WTC11 (cell line): ENCODE measurements around the gene DLG5. TPM values are rescaled to one million over a fixed set of nuclear protein-coding genes. Genes with fewer than 3 reads are reported as not detected.

ENCODE experiments used
- ATAC-seq: fragments of 200-7000 bp; cut with Tn5 transposase; 2 replicates; pipeline ENCODE4 v1.10.0; 2021; ENCODE audit warnings: mild to moderate bottlenecking, moderate library complexity
- CTCF ChIA-PET: fragments of 300-600 bp; sonication (Branson Sonifier 250); formaldehyde crosslinking; loops from one replicate; lab custom pipeline; 2021; ENCODE audit warnings: antibody characterized with exemption; lab: Charles Lee
- POLR2A ChIA-PET: fragments of 350-600 bp; sonication (Branson Sonifier 250); formaldehyde crosslinking; loops from one replicate; lab custom pipeline; 2021; ENCODE audit warnings: antibody characterized with exemption; lab: Charles Lee
- DNase-seq: peaks from one replicate; pipeline ENCODE4 v3.0.0; 2021; ENCODE audit warnings: low spot score
- H3K27ac Mint-ChIP-seq: 2 replicates; pipeline ENCODE4 v1.8.0; 2021; ENCODE audit warnings: mixed read lengths
- H3K27me3 Mint-ChIP-seq: 2 replicates; pipeline ENCODE4 v1.8.0; 2021; ENCODE audit warnings: low read depth, mild to moderate bottlenecking, moderate library complexity, mixed read lengths
- H3K36me3 Mint-ChIP-seq: 2 replicates; pipeline ENCODE4 v1.8.0; 2021; ENCODE audit warnings: mixed read lengths
- H3K4me1 Mint-ChIP-seq: 2 replicates; pipeline ENCODE4 v1.8.0; 2022; ENCODE audit warnings: mixed read lengths
- H3K4me3 Mint-ChIP-seq: 2 replicates; pipeline ENCODE4 v1.8.0; 2021; ENCODE audit warnings: mild to moderate bottlenecking, moderate library complexity, mixed read lengths
- H3K9me3 Mint-ChIP-seq: 2 replicates; pipeline ENCODE4 v1.8.0; 2021; ENCODE audit warnings: mixed read lengths
- CREM ChIP-seq: sonication (generic); formaldehyde crosslinking; IDR thresholded peaks from 2 replicates; pipeline ENCODE4 v1.8.1; 2022; ENCODE audit warnings: mild to moderate bottlenecking, missing genetic modification reagents, moderate library complexity
- ERG ChIP-seq: fragments of 250-450 bp; sonication (Bioruptor Pico); IDR thresholded peaks from 2 replicates; pipeline ENCODE4 v1.8.0; 2021; ENCODE audit warnings: mild to moderate bottlenecking
- ESRRA ChIP-seq: sonication (generic); formaldehyde crosslinking; IDR thresholded peaks from 2 replicates; pipeline ENCODE4 v1.8.1; 2022; ENCODE audit warnings: mild to moderate bottlenecking, missing genetic modification reagents, borderline replicate concordance
- ETV6 ChIP-seq: sonication (generic); formaldehyde crosslinking; IDR thresholded peaks from 2 replicates; pipeline ENCODE4 v1.8.1; 2022; ENCODE audit warnings: mild to moderate bottlenecking, missing genetic modification reagents
- FOXJ3 ChIP-seq: sonication (generic); formaldehyde crosslinking; IDR thresholded peaks from 2 replicates; pipeline ENCODE4 v1.9.0; 2021; ENCODE audit warnings: missing genetic modification reagents, mild to moderate bottlenecking, borderline replicate concordance
- FOXP1 ChIP-seq: sonication (generic); formaldehyde crosslinking; IDR thresholded peaks from 2 replicates; pipeline ENCODE4 v1.8.0; 2022; ENCODE audit warnings: missing genetic modification reagents, mild to moderate bottlenecking, moderate library complexity, borderline replicate concordance
- GABPB1 ChIP-seq: sonication (generic); formaldehyde crosslinking; IDR thresholded peaks from 2 replicates; pipeline ENCODE4 v1.8.1; 2023; ENCODE audit warnings: mild to moderate bottlenecking, missing genetic modification reagents
- GTF2I ChIP-seq: fragments of 250-450 bp; sonication (Bioruptor Pico); conservative IDR thresholded peaks from 2 replicates; pipeline ENCODE4 v1.4.0; 2021; ENCODE audit warnings: mild to moderate bottlenecking
- HMGXB4 ChIP-seq: sonication (generic); formaldehyde crosslinking; IDR thresholded peaks from 2 replicates; pipeline ENCODE4 v1.8.1; 2023; ENCODE audit warnings: mild to moderate bottlenecking, moderate library complexity, missing genetic modification reagents
- KAT7 ChIP-seq: sonication (generic); formaldehyde crosslinking; IDR thresholded peaks from 2 replicates; pipeline ENCODE4 v1.8.1; 2023; ENCODE audit warnings: missing genetic modification reagents, mild to moderate bottlenecking, borderline replicate concordance
- NR2C2 ChIP-seq: sonication (generic); formaldehyde crosslinking; IDR thresholded peaks from 2 replicates; pipeline ENCODE4 v1.8.0; 2022; ENCODE audit warnings: mild to moderate bottlenecking, missing genetic modification reagents
- PREB ChIP-seq: sonication (generic); formaldehyde crosslinking; IDR thresholded peaks from 2 replicates; pipeline ENCODE4 v1.8.1; 2022; ENCODE audit warnings: mild to moderate bottlenecking, missing genetic modification reagents, moderate library complexity, borderline replicate concordance
- RELA ChIP-seq: sonication (generic); formaldehyde crosslinking; IDR thresholded peaks from 2 replicates; pipeline ENCODE4 v1.8.1; 2022; ENCODE audit warnings: missing genetic modification reagents, mild to moderate bottlenecking, borderline replicate concordance
- RORB ChIP-seq: fragments of 250-450 bp; sonication (Bioruptor Pico); IDR thresholded peaks from 2 replicates; pipeline ENCODE4 v1.9.0; 2021; ENCODE audit warnings: mild to moderate bottlenecking
- TEAD4 ChIP-seq: sonication (generic); formaldehyde crosslinking; IDR thresholded peaks from 2 replicates; pipeline ENCODE4 v1.8.0; 2022; ENCODE audit warnings: mild to moderate bottlenecking, missing genetic modification reagents
- ZNF121 ChIP-seq: sonication (generic); formaldehyde crosslinking; IDR thresholded peaks from 2 replicates; pipeline ENCODE4 v1.8.0; 2023; ENCODE audit warnings: missing genetic modification reagents
- ZNF219 ChIP-seq: sonication (generic); formaldehyde crosslinking; IDR thresholded peaks from 2 replicates; pipeline ENCODE4 v1.8.0; 2023; ENCODE audit warnings: missing genetic modification reagents, mild to moderate bottlenecking, borderline replicate concordance
- ZNF263 ChIP-seq: sonication (generic); formaldehyde crosslinking; IDR thresholded peaks from 2 replicates; pipeline ENCODE4 v1.8.1; 2022; ENCODE audit warnings: low read depth, mild to moderate bottlenecking, moderate library complexity, missing genetic modification reagents
- ZNF425 ChIP-seq: fragments of 250-450 bp; sonication (Bioruptor Pico); conservative IDR thresholded peaks from 2 replicates; pipeline ENCODE4 v1.9.0; 2021; ENCODE audit warnings: mild to moderate bottlenecking
- total RNA-seq: library from RNA; stranded (reverse); gene quantifications from 3 replicates; pipeline ENCODE4 v1.2.3, GENCODE V29; 2021

DLG5 gene
- total RNA-seq, 1 experiment from 2014 or later: 65.5 TPM

GRCh38 chr10:77809336-77809735, 117.2 kb downstream of the DLG5 start:
- Mint-ChIP-seq H3K27me3 (no peaks in the 10 kb centered on the region), H3K4me1 (no peaks in the 10 kb centered on the region), H3K9me3 (no peaks in the 10 kb centered on the region), H3K4me3 (no peak overlapping the region), H3K36me3 (peaks cover 60% of the 10 kb centered on the region), H3K27ac (0 out of 2 replicates have a peak overlapping the region, but pooled peaks have one; percentile 53)
- DNase-seq (no peak), ATAC-seq (no peak)
- no peak for TF ChIP-seq ZNF121
- no peak for TF ChIP-seq TEAD4 (CRISPR knock-in tag)
- TF ChIP-seq ETV6 (CRISPR knock-in tag): no peak
- no peak for TF ChIP-seq GTF2I
- no peak for TF ChIP-seq ZNF219 (CRISPR knock-in tag)
- no peak for TF ChIP-seq NR2C2 (CRISPR knock-in tag)
- TF ChIP-seq CREM: no peak
- no peak for TF ChIP-seq KAT7 (CRISPR knock-in tag)
- no peak for TF ChIP-seq ERG (CRISPR knock-in tag)
- no peak for TF ChIP-seq PREB (CRISPR knock-in tag)
- TF ChIP-seq RORB: no peak
- TF ChIP-seq ZNF425: no peak
- no peak for TF ChIP-seq HMGXB4 (CRISPR knock-in tag)
- POLR2A ChIA-PET: no interaction called here
- CTCF ChIA-PET: no interaction called here

GRCh38 chr10:77807706-77808105, 118.8 kb downstream of the DLG5 start:
- POLR2A ChIA-PET: no interaction called here
- CTCF ChIA-PET: interaction anchor here (0.8 kb wide), 1 partner anchor 655 kb away, joined by 3 read pairs; no protein-coding TSS in a partner anchor
- TF ChIP-seq FOXJ3 (CRISPR knock-in tag) (no peak), RELA (CRISPR knock-in tag) (no peak), ZNF263 (CRISPR knock-in tag) (no peak), ESRRA (CRISPR knock-in tag) (no peak)
- TF ChIP-seq, all 79 proteins: peak for 0
- Mint-ChIP-seq H3K9me3 (no peaks in the 10 kb centered on the region), H3K36me3 (peaks cover 62% of the 10 kb centered on the region), H3K27ac (no peak overlapping the region; the same call in 1 of the 2 replicates), H3K4me1 (peaks cover 10% of the 10 kb centered on the region), H3K27me3 (no peaks in the 10 kb centered on the region), H3K4me3 (no peak overlapping the region)
- DNase-seq (no peak), ATAC-seq (no peak)

GRCh38 chr10:77806511-77807157, 119.9 kb downstream of the DLG5 start:
- POLR2A ChIA-PET: no interaction called here
- TF ChIP-seq GABPB1 (CRISPR knock-in tag) (no peak), FOXP1 (CRISPR knock-in tag) (no peak)
- ATAC-seq (no peak), DNase-seq (no peak)
- Mint-ChIP-seq H3K27ac (no peak overlapping the region), H3K27me3 (no peaks in the 10 kb centered on the region), H3K4me1 (peaks cover 19% of the 10 kb centered on the region), H3K9me3 (no peaks in the 10 kb centered on the region), H3K4me3 (no peak overlapping the region), H3K36me3 (peaks cover 57% of the 10 kb centered on the region)
- CTCF ChIA-PET: interaction anchor here (0.8 kb wide), 1 partner anchor 654 kb away, joined by 3 read pairs; no protein-coding TSS in a partner anchor
